ENCODE results near the gene TNFAIP2. TPM values are rescaled to one million over a fixed set of nuclear protein-coding genes. Genes with fewer than 3 reads are reported as not detected.

TNFAIP2 gene, protein sequence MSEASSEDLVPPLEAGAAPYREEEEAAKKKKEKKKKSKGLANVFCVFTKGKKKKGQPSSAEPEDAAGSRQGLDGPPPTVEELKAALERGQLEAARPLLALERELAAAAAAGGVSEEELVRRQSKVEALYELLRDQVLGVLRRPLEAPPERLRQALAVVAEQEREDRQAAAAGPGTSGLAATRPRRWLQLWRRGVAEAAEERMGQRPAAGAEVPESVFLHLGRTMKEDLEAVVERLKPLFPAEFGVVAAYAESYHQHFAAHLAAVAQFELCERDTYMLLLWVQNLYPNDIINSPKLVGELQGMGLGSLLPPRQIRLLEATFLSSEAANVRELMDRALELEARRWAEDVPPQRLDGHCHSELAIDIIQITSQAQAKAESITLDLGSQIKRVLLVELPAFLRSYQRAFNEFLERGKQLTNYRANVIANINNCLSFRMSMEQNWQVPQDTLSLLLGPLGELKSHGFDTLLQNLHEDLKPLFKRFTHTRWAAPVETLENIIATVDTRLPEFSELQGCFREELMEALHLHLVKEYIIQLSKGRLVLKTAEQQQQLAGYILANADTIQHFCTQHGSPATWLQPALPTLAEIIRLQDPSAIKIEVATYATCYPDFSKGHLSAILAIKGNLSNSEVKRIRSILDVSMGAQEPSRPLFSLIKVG
- total RNA-seq = 1 to 10 TPM in 1 of 2 donors, under 1 TPM in 1; 0.80 to 2.1 TPM

DNA sequence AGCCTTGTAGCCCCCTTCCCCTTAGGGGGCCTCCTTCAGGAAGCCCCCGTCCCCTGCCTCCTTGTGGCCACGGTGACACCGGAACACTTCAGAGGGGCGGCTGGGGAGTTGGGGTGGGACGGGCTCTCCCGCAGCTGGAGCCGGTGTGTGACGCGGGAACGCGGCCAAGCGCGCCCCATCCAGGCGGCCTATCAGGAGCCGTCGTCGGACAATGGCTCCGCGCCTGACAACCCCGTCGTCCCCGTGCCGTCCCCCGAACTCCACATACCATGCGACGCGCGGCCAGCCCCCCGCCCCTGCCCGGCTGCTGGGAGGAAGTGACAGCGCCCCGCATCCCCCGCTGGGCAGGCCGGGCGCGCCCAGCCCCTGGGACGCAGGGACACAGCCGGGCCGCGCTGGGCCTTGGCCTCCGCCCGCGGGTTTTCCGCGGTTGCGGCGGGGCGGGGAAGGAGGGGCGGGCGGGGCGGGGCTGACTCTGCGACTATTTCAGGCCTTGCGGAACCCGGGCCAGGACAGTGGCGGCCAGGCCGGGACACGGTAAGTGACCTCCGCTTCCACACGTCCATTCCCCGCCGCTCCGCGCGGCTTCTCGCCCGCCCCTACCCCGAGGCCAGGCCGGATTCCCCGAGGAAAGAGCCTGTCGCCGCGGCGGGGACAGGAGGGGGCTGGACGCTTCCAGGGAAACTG, at the start of gene TNFAIP2:
TSS of gene TNFAIP2 (plus strand) at position 515 of the 687 bp plus-strand sequence. CDS start 2,997 bp downstream, outside the sequence.
- DNase-seq (ENCODE audit: low spot score in 2 of 2) (no peak), ATAC-seq (peak; percentile 26 to 48)
- Mint-ChIP-seq H3K27ac (no peak within 1 kb of the TSS), H3K9me3 (no peaks in the 10 kb centered on the region), H3K36me3 (no peaks in the 10 kb centered on the region)

- ATAC-seq = no peak
- no peak overlapping the region for H3K27ac Mint-ChIP-seq
- no peak for DNase-seq (ENCODE audit: low spot score in 2 of 2)
- H3K36me3 Mint-ChIP-seq = no peaks in the 10 kb centered on the region
- H3K9me3 Mint-ChIP-seq = no peaks in the 10 kb centered on the region
Measured at GRCh38 chr14:103073876-103074728, 49.2 kb upstream of the TNFAIP2 start.

DNA sequence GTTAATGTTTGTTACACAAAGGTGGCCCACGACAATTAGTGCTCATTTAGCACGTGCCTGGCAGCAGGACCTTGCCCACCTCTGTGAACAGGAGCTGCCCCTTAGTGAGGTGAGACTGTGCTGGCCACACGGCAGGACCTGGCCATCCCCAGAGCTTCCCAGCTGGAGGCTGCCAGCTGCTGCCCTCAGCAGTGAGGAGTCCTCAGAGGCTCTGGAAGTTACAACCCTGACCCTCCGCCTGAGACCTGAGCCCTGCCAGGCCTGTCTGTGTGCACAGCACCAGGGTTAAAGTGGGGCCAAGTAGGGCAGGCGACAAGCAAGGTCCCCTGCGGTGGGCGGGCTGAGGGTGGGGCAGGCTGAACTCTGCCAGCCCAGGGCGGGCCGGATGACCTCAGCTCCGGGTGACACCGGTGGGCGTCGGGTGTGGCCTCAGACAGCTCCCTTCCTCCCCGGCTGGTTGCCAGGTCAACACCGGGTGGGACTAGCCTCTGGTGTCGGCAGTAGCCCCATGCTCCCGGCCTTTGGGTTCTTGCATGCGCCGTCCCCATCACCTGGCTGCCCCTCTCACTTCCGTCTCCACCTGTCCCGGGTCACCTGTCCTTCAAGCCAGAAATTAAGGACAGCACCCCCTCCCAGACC, 48.4 kb upstream of the TNFAIP2 start:
- DNase-seq (ENCODE audit: low spot score in 2 of 2) = no peak
- H3K36me3 Mint-ChIP-seq = no peaks in the 10 kb centered on the region
- H3K27ac Mint-ChIP-seq = no peak overlapping the region
- H3K9me3 Mint-ChIP-seq = no peaks in the 10 kb centered on the region
- no peak for ATAC-seq

DNA sequence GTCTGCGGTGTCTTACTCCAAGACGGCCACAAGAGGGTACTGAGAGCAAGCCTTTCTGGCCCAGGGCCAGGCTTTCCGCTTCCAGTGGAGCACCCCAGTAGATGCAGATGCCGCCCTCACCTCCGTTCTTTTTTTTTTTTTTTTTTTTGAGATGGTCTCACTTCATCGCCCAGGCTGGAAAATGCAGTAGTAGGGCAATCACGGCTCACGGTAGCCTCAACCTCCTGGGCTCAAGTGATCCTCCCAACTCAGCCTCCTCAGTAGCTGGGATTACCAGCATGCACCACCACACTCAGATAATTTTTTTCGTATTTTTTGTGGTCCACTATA, 44.9 kb upstream of the TNFAIP2 start:
- no peaks in the 10 kb centered on the region for H3K9me3 Mint-ChIP-seq
- ATAC-seq = peak; percentile 64 to 70
- no peak overlapping the region for H3K27ac Mint-ChIP-seq

DNA sequence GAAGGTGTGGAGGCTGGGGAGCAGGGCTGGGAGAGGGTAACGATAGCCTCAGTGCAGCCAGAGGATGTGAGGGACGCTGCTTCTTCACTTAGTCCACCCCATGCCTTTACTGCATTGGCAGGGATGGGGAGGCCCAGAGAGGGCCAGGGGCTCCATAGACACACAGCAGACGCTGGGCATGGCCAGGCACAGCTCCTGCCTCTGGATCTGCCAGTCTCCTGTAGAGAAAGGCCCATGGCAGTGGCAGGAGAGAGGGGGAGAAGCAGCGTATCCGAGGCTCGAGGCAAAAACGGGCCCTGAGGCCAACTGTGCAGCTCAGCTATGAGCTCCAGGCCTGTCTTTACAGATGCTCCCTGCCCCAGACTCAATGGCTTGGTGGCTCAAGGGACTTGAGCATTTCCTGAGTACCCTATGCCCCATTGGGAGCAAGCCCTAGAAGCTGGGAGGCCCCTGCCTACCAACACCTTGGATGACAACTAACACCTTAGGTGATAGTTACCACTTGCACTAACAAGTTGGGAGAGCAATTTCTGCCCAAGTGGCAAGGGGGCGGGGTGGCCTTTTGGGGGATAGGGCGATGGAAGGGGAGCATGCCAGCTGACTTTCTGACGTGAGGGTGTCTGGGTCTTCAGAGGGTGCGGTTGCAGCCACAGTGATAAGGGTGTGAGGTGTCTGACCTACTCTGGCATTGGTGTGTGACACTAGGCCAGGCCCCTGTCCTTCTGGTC, 44.2 kb upstream of the TNFAIP2 start:
- H3K36me3 Mint-ChIP-seq = no peaks in the 10 kb centered on the region
- ATAC-seq (no peak), DNase-seq (ENCODE audit: low spot score in 2 of 2) (no peak)
- H3K27ac Mint-ChIP-seq = no peak overlapping the region
- H3K9me3 Mint-ChIP-seq = no peaks in the 10 kb centered on the region

More for the DNA sequence above, 44.9 kb upstream of the TNFAIP2 start:
- DNase-seq (ENCODE audit: low spot score in 2 of 2) = peak in 1 of 2 donors; percentile 69
- H3K36me3 Mint-ChIP-seq = no peaks in the 10 kb centered on the region

- no peaks in the 10 kb centered on the region for H3K9me3 Mint-ChIP-seq
- no peak for ATAC-seq
- no peak overlapping the region for H3K27ac Mint-ChIP-seq
- H3K36me3 Mint-ChIP-seq = no peaks in the 10 kb centered on the region
- DNase-seq (ENCODE audit: low spot score in 2 of 2) = no peak
Measured at GRCh38 chr14:103081951-103082350, 41.3 kb upstream of the TNFAIP2 start.

- no peak for ATAC-seq
- no peak for DNase-seq (ENCODE audit: low spot score in 2 of 2)
- H3K9me3 Mint-ChIP-seq = no peaks in the 10 kb centered on the region
Measured at GRCh38 chr14:103084021-103084919, 39.0 kb upstream of the TNFAIP2 start, which contains the start of gene LBHD2. TSS of gene LBHD2 (plus strand) at chr14:103084210. CDS start at chr14:103086013, 1,803 bp downstream.

GRCh38 chr14:103085106-103086091, 37.9 kb upstream of the TNFAIP2 start:
- no peak overlapping the region for H3K27ac Mint-ChIP-seq
- H3K9me3 Mint-ChIP-seq = no peaks in the 10 kb centered on the region
- H3K36me3 Mint-ChIP-seq = no peaks in the 10 kb centered on the region
- no peak for DNase-seq (ENCODE audit: low spot score in 2 of 2)
- no peak for ATAC-seq

More at GRCh38 chr14:103084021-103084919, 39.0 kb upstream of the TNFAIP2 start, which contains the start of gene LBHD2:
- no peaks in the 10 kb centered on the region for H3K36me3 Mint-ChIP-seq
- no peak within 1 kb of the TSS for H3K27ac Mint-ChIP-seq

DNA sequence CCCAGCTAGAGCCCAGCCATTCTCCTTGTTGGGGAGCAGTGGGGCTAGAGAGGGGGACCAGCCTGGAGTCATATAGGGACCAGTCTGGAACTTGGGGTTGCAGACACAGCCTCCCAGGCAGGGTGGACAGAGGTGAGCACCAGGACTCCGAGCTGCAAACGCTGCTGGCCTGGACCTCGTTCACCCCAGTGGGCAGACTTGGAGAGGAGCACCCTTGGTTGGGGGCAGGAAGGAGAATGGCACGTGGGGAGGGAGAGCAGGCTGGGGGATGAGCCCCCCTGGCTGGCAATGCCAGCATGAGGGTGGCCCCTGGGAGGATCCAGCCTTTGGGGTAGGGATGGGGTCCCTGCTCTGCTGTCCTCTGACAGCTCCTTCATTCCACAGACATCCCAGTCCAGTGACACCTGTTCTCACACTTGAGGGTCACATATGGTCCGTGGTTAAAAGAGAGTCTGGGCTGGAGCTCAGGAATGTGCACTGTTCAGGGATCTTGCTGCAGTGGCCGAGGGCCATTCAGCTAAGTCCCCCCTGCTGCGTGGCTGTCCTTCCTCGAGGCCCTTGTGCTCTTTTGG, 36.4 kb upstream of the TNFAIP2 start:
- DNase-seq (ENCODE audit: low spot score in 2 of 2) = no peak
- Mint-ChIP-seq H3K9me3 (no peaks in the 10 kb centered on the region), H3K36me3 (no peaks in the 10 kb centered on the region), H3K27ac (no peak overlapping the region)
- no peak for ATAC-seq

DNA sequence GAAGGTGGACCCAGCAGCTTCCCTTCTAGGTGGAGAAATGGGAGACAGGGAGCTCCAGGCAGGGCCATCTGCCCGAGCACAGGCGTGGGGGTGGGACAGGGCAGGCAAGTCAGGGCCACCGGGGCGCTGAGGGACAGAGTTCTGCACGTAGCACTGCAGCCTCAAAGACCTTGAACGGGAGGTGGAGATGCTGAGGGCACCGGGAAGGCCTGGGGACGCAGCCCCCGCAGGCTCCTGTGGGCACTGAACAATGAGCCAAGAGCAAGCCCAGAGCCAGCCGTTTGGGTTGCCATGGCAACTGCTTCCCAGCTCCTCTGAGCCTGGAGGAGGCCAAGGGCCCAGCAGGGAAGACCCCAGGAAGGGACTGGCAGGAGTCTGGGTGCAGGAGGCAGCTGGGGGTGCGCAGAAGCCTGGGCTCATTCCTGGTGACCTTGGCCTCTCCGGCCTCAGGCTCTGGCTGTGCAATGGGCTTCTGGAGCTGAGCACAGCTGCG, 35.9 kb upstream of the TNFAIP2 start:
- ATAC-seq (no peak), DNase-seq (ENCODE audit: low spot score in 2 of 2) (no peak)
- H3K36me3 Mint-ChIP-seq = no peaks in the 10 kb centered on the region
- H3K9me3 Mint-ChIP-seq = no peaks in the 10 kb centered on the region
- H3K27ac Mint-ChIP-seq = no peak overlapping the region

- no peak overlapping the region for H3K27ac Mint-ChIP-seq
- DNase-seq (ENCODE audit: low spot score in 2 of 2) (no peak), ATAC-seq (no peak)
- H3K36me3 Mint-ChIP-seq = no peaks in the 10 kb centered on the region
- H3K9me3 Mint-ChIP-seq = no peaks in the 10 kb centered on the region
Measured at GRCh38 chr14:103088921-103089320, 34.3 kb upstream of the TNFAIP2 start.

GRCh38 chr14:103089386-103090335, 33.6 kb upstream of the TNFAIP2 start:
- ATAC-seq (no peak), DNase-seq (ENCODE audit: low spot score in 2 of 2) (no peak)
- no peaks in the 10 kb centered on the region for H3K36me3 Mint-ChIP-seq
- H3K27ac Mint-ChIP-seq = no peak overlapping the region
- H3K9me3 Mint-ChIP-seq = no peaks in the 10 kb centered on the region
